ENCODE results near the gene DCHS1. TPM values are rescaled to one million over a fixed set of nuclear protein-coding genes. Genes with fewer than 3 reads are reported as not detected.

The DCHS1 gene
- total RNA-seq, 4 donors from 2014 or later = 26.8 to 125 (median 73.6) TPM

DNA sequence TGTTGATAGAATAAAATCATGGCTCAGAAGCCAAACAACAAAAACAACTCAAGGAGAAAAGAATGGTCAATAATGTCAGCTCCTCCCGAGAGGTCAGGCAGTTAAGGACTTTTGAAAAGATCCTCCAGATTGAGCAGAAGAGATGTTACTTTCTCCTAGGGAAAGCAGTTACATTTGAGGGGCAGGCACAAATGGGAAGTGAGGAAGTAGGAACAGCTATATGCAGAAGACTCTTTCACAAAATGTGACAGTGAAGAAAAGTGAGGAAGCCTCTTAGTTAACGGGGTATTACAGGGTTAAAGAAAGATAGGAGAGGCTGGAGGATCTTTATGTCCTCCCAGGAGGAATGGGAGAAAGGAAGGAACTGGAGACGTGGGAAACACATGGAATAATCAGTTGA, 3.4 kb downstream of the DCHS1 start:
- H3K9me3 ChIP-seq = no peaks in the 10 kb centered on the region
- H3K27me3 ChIP-seq = no peaks in the 10 kb centered on the region
- H3K4me3 ChIP-seq = no peak overlapping the region
- intact Hi-C loops (cut with DNase I; ENCODE audit: low total_unique reads) = no loop called here
- peak overlapping the region; percentile 12 to 96 for H3K27ac ChIP-seq
- TF ChIP-seq POLR2A (IDR thresholded peaks at IDR 0.05) = no peak
- TF ChIP-seq, protein P1, sequence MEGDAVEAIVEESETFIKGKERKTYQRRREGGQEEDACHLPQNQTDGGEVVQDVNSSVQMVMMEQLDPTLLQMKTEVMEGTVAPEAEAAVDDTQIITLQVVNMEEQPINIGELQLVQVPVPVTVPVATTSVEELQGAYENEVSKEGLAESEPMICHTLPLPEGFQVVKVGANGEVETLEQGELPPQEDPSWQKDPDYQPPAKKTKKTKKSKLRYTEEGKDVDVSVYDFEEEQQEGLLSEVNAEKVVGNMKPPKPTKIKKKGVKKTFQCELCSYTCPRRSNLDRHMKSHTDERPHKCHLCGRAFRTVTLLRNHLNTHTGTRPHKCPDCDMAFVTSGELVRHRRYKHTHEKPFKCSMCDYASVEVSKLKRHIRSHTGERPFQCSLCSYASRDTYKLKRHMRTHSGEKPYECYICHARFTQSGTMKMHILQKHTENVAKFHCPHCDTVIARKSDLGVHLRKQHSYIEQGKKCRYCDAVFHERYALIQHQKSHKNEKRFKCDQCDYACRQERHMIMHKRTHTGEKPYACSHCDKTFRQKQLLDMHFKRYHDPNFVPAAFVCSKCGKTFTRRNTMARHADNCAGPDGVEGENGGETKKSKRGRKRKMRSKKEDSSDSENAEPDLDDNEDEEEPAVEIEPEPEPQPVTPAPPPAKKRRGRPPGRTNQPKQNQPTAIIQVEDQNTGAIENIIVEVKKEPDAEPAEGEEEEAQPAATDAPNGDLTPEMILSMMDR (IDR thresholded peaks at IDR 0.05) = no peak
- no peak for DNase-seq
- no peaks in the 10 kb centered on the region for H3K36me3 ChIP-seq
- peaks cover 0 to 3% of the 10 kb centered on the region in 2 donors for H3K4me1 ChIP-seq

DNA sequence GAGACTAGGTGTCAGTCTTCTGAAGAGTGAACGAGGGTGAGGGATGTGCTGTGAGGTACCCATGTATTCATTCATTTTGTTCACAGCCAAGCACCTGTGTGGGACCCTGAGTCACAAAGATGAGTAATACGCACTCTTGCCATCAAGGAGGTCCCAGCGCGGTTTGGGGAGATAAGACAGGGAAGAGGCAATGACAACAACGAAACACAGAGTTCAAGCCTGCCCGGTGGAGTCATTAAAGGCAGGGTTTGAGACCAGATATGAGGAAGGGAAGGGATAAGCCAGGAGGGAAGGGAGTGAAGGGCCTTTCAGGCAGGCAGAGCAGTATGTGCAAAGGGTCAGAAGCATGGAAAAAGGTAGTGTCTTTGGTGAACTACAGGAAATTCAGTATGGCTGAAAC, 4.6 kb downstream of the DCHS1 start:
- H3K27ac ChIP-seq = peak overlapping the region; percentile 94 to 96
- H3K27me3 ChIP-seq = no peaks in the 10 kb centered on the region
- TF ChIP-seq, protein P1 (IDR thresholded peaks at IDR 0.05) = no peak
- TF ChIP-seq POLR2A (IDR thresholded peaks at IDR 0.05) = no peak
- peaks cover 6 to 13% of the 10 kb centered on the region in 2 donors for H3K4me1 ChIP-seq
- H3K4me3 ChIP-seq = no peak overlapping the region
- intact Hi-C loops (cut with DNase I; ENCODE audit: low total_unique reads) = no loop called here
- no peak for DNase-seq
- H3K36me3 ChIP-seq = no peaks in the 10 kb centered on the region
- H3K9me3 ChIP-seq = no peaks in the 10 kb centered on the region

DNA sequence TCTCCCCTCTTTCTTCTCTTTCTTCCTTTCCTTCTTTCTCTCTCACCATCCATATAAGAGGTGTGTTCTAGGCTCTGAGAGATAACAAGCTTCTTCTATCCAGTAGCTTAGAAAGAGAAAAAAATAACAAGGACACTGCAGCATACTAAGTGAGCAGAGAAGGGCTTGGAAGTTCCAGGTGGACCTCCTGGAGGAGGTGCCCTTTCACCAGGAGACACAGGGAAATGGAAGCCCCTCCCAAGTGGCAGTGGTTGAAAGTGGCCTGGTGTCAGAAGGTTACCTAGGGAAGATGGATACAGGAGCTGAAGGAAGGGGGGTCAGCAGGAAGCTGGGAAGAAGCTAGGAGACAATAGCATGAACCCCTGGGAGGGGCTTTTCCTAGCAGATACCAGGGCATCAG, 5.5 kb downstream of the DCHS1 start:
- H3K9me3 ChIP-seq = no peaks in the 10 kb centered on the region
- intact Hi-C loops (cut with DNase I; ENCODE audit: low total_unique reads) = no loop called here
- no peaks in the 10 kb centered on the region for H3K36me3 ChIP-seq
- peak overlapping the region; percentile 94 to 96 for H3K27ac ChIP-seq
- DNase-seq = no peak
- TF ChIP-seq, protein P1 (IDR thresholded peaks at IDR 0.05) = no peak
- TF ChIP-seq POLR2A (IDR thresholded peaks at IDR 0.05) = no peak
- no peaks in the 10 kb centered on the region for H3K27me3 ChIP-seq
- H3K4me1 ChIP-seq = peaks cover 8 to 16% of the 10 kb centered on the region in 2 donors
- no peak overlapping the region for H3K4me3 ChIP-seq

DNA sequence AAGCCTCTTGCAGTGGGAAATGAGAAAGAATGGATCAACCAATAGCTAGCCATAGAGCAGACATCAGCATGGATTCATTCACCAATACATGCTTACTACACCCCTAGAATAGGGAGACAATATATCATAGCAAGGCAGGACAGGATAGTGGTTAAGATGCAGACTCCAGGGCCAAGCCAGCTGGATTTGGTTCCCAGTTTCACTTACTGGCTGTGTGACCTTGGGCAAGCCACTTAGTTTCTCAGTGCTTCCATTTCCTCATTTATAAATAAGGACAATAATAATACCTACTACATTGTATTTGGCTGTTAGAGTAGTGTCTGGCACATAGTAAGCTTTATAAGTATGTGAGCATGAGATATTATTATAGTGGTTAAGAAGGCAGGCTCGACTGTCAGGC, 7.1 kb downstream of the DCHS1 start:
- Histone ChIP-seq H3K27ac (peak overlapping the region; percentile 89 to 94), H3K9me3 (no peaks in the 10 kb centered on the region), H3K36me3 (no peaks in the 10 kb centered on the region), H3K27me3 (no peaks in the 10 kb centered on the region), H3K4me3 (no peak overlapping the region), H3K4me1 (peaks cover 8 to 16% of the 10 kb centered on the region in 2 donors)
- TF ChIP-seq, protein P1 (IDR thresholded peaks at IDR 0.05) = no peak
- TF ChIP-seq POLR2A (IDR thresholded peaks at IDR 0.05) = no peak
- no peak for DNase-seq
- intact Hi-C loops (cut with DNase I; ENCODE audit: low total_unique reads) = no loop called here

DNA sequence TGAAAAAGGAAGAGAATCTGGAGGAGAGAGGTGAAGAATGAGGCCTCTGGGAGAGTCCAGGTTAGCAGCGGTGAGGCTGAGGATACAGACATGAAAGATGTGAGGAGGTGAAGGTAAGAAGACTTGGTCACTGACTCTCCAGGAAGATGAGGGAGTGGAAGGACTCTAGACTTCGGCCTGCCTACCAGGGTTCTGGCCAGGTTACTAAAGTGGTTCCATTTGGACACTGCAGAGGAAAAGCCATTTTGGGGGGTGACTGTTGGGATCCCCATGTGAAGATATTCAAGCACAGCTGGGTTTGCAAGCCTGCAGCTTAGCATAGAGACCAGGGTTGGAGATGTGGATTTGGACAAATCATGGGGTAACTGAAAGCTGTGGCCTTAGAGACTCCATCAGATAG, 7.8 kb downstream of the DCHS1 start:
- DNase-seq = no peak
- intact Hi-C loops (cut with DNase I; ENCODE audit: low total_unique reads) = no loop called here
- Histone ChIP-seq H3K36me3 (no peaks in the 10 kb centered on the region), H3K4me1 (peaks cover 8 to 16% of the 10 kb centered on the region in 2 donors), H3K9me3 (no peaks in the 10 kb centered on the region), H3K4me3 (no peak overlapping the region), H3K27ac (peak overlapping the region; percentile 89 to 94), H3K27me3 (no peaks in the 10 kb centered on the region)
- TF ChIP-seq, protein P1 (IDR thresholded peaks at IDR 0.05) = no peak
- TF ChIP-seq POLR2A (IDR thresholded peaks at IDR 0.05) = no peak

All from uterus (tissue), 4 donors.